ACHN (cell line): ENCODE results near the gene MYO5C.
"Not testable (repeated sequence)": the region's sequence is repeated elsewhere in the genome, so short reads cannot be mapped to it uniquely, and the experiment has no call there.

Experiments used
- DNase-seq: peaks from one replicate; pipeline ENCODE4 v3.0.0-alpha.2; 2015
- in situ Hi-C: cut with HindIII; loops from 2 replicates; pipeline ENCODE4 v1.10.0; 2017; ENCODE audit warnings: low sequenced_read_pairs, low pct_ligation_motif_present, low pct_unique_long_range_greater_than_20kb

Gene MYO5C

DNA sequence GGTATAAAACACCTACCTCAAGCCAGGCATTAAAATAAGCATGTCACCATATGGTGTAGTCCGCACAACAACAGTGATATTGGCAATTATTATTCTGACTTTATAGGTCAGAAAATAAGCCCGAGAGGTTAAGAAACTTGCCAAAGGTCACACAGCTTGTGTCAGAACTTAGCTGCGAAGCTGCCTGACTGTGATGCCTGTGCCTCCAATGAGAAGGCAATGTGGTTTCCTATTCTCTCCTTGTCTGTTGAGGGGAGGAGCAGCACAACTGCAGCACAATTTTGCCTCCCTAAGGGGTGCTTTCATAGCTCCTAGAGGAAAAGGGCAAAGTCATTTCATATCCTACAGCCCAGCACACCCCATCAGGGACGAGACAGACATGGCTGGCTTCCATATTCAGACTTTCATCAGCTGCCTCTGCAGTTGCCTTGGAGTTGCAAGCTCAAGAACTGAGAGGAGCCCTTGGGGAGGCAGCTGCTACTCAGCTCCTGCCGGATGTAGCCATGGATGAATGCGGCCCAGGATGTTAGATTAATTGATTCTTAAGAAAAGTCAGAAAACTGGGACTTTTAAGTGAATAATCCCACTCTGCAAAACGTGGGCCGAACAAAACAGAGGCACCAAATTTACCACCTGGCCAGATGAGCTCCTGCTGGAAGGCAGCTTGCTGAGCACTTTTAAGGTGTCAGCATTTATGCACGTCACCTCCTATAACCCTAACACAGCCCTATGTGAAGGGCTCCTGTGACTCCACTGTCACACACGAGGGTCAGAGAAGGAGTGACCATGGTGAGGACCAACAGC, 38.5 kb downstream of the MYO5C start:
- no peak for DNase-seq
- in situ Hi-C loops = loop anchor here (25.0 kb wide), 1 partner anchor 480 kb away; no protein-coding TSS in a partner anchor

DNA sequence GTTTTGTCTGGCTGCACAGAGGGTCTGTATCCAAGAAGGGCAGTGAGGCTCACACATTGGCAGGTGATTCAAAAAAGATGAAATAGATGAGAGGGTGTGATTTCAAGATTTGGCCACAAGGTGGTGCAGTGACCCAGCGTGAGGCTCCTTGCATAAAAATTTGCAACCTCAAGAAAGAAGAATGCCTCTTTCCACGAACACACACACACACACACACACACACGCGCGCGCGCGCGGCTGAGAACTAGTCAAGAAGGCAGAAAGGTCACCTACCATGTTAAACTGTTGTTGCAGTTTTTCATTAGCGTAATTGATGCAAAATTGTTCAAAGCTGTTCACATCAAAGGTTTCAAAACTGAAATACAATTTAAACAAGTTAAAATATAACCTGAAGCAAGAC, 39.2 kb downstream of the MYO5C start:
- in situ Hi-C loops = loop anchor here (25.0 kb wide), 1 partner anchor 481 kb away; no protein-coding TSS in a partner anchor

DNA sequence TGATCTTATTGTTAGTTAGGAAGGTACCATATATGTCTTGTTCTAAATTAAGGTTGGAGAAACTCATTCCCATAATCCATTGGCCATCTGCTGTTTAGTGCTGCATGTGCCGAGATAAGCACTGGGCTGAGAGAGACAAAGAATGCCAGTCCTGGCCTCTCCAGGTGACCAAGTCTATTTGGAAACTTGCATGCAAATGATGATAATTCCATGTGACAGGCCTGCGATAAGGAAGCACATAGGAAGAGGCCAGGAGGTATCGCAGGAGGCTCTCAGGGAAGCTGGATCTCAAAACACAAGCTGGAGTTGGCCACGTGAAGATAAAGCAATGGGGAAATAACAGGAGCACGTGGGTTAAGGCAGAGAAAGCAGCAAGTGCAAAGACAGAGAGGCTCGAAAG, 39.7 kb downstream of the MYO5C start:
- in situ Hi-C loops = loop anchor here (25.0 kb wide), 1 partner anchor 481 kb away; no protein-coding TSS in a partner anchor

More for the DNA sequence above, 39.2 kb downstream of the MYO5C start:
- peak; percentile 69 for DNase-seq

DNA sequence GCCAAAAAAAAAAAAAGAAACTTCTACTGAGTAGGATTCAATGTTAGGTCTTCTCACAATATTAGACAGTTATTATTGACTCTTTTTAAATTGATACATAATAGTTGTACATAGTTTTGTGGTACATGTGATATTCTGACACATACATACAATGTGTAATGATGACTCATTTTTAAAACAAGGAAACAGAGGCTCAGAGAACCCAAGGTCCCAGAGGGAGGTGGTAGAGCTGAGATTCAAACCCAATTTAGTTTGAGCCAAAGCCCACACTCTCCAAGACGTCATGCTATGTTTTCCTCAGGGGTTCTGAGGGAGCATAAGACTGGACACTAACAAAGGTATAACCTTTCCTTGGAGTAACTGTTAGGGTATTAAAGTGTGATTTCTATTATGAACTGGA, 40.6 kb downstream of the MYO5C start:
- in situ Hi-C loops = loop anchor here (25.0 kb wide), 1 partner anchor 482 kb away; no protein-coding TSS in a partner anchor

More for the DNA sequence above, 39.7 kb downstream of the MYO5C start:
- no peak for DNase-seq

DNA sequence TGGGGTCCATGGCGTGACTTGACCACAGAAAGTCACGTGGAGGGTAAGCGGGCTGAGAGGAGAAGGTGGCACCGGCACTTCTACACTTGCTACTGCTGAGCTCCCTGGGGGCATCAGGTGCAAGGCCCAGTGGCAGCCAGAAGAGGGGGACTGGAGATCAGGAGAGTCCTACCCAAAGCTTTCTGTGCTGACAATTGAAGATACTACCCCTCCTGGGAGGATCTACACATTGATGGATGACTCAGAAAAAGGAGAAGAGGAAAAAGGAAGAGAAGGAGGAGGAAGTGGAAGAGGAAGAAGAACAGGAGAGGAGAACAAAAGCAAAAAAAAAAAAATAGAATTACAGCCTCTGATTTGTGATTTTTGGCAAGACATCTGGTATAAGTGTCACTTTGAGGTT, 41.2 kb downstream of the MYO5C start:
- in situ Hi-C loops = loop anchor here (25.0 kb wide), 1 partner anchor 483 kb away; no protein-coding TSS in a partner anchor
- DNase-seq = no peak

More for the DNA sequence above, 40.6 kb downstream of the MYO5C start:
- DNase-seq = peak; percentile 16

DNA sequence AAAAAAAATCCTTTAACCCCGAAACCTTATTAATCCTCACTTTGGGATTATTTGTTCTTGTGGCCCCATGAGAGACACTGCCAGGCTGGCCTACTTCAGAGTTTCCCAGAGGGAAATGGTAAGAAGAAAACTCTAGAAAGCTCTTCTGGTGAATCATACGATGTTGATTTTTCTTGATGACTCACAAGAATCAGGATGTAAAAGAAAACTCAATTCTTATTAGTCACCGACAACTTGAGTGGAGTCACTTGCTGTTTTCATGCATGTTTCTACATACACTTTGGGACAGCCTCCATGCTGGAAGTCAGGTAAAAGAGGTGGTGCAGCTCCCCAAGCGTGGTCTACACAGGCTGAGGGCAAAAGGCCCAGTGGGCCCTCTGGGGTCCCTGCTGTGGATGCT, 42.8 kb downstream of the MYO5C start:
- DNase-seq = peak; percentile 85
- in situ Hi-C loops = loop anchor here (25.0 kb wide), 1 partner anchor 485 kb away; no protein-coding TSS in a partner anchor

DNA sequence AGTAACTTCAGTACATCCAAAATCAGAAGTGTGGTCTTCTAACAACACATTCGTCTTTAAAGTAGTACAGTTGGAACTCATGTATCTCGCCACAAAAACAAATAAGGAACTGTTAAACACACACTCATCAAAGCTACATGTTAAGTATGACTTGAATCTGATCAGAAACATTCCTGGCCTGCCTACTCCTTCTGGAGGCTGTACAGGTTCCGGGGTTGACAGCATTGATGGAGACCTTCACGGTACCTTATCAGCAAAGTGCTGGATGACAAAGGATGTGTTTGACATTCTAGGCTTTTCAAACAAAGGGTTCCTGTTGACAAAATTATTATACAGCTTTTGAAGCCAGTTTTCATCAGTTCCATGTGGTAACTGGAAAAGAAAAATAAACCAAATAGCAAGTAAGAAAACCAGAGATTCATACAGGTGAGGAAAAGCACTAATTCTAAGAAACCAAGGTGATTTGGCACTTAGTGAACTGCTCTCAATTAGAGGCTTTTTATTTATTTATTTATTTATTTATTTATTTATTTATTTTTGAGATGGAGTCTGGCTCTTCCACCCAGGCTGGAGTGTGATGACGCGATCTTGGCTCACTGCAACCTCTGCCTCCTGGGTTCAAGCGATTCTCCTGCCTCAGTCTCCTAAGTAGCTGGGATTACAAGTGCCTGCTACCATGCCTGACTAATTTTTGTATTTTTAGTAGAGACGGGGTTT, 44.3 kb downstream of the MYO5C start:
- DNase-seq = no peak
- in situ Hi-C loops = loop anchor here (25.0 kb wide), 1 partner anchor 486 kb away; no protein-coding TSS in a partner anchor

DNA sequence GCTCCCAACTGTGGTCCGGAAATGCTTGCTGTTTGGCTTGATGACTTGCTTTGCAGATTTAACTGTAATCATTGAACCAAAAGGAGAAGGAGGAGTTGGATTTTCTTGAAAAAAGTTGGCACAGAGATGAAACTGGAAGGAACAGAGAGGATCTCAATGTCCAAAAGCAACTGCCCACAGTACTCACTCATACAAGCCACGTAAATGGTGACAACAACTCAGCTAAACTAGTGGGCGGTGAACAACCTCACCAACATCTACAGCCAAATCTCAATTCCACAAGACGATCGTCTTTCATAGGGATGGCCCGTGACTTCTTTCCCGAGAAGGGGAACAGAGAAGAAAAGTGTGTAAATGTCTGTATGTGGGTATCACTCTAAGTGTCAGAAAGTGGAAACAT, 48.1 kb downstream of the MYO5C start:
- DNase-seq = no peak
- in situ Hi-C loops = no loop called here

DNA sequence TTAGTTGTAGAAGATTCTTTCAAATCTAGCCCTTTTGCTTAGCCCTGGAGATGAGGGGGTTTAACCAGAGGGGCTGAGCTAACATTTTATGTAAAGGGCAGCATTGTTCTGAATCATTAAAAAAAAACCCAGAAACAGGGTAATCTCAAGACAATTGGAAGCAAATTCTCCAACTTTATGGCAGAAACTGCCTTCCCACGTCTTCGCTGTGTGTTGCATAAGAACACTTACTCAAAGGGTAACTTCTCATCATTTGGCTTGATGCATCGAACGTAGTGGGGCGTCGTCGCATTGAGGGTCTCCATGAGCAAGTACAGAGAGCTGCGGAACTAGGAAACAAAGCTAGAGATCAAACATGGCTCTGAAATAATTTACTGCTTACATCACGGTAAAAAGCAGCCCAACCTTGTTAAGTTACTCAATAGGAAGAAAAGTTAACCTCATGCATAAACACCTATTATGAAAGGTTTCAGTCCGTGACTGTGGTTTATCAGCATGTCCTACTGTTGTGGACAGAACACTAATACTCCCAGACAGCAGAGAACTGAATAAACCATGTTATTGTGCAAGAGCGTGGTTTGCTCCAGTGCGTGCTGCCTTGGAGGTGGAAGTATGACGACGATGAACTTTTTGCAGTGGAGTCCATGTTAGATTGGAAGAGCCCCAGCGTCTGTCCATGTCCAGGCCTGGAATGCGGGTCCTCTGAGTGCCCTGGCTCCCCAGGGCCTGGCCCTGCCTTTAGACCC, 48.7 kb downstream of the MYO5C start:
- in situ Hi-C loops = no loop called here
- no peak for DNase-seq

DNA sequence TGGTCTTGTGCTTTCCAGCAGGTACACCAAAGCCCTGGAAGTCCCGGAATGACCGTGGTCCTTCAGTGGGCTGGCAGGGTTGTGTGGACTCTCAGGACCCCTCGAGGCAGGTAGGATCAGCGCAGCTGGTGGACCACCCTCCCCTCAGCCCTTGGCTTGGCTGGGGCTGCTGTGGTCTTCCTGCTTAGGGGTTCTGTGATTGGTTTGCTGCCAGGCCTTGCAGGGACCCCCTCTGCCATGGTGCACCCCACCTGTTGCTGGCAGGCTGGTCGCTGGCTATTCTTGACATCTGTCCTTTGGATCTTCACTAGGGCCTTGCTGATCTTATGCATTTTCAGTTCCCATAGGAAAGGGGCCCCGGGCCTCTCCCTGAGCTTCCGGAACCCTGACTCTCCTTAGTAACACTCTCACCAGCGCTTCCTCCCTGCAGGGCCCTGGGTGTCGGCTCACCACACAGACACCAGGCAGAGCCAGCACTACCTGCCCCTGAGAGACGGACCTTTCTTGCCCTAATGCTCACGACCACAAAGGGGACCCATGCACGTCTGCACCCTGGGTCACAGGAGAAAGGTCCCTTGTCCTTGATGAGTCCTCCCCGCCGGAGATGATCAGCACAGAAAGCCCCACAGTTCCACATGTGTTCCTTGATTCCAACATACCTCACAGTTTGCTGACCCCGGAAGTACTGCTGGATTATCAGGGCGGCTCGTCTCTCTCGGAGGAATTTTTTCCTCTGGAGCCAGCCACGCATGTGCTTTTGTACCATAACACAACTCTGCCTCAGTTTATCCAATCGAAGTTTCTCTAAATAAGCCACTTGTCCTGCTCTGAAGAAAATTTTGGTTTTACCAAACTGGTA, 51.7 kb downstream of the MYO5C start:
- in situ Hi-C loops = no loop called here
- no peak for DNase-seq

DNA sequence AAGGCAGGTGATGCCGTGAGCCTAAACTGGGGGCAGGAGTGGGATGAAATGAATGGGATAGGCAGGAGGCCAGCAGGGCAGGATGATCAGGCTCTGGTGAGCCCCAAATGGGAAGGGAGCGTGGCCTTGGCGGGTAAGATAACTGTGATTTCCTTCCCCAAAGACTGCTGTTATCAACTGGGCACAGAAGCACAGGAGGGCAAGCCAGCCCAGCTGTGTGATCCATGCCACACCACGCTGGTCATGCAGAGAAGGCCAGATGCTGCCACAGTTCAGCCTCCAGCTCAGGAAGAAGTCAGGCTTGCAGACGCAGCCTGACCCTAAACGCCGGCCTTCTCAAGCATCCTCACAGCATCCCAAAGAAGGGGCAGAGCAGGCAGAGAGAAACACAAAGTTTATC, 52.3 kb downstream of the MYO5C start:
- DNase-seq = no peak
- in situ Hi-C loops = no loop called here

DNA sequence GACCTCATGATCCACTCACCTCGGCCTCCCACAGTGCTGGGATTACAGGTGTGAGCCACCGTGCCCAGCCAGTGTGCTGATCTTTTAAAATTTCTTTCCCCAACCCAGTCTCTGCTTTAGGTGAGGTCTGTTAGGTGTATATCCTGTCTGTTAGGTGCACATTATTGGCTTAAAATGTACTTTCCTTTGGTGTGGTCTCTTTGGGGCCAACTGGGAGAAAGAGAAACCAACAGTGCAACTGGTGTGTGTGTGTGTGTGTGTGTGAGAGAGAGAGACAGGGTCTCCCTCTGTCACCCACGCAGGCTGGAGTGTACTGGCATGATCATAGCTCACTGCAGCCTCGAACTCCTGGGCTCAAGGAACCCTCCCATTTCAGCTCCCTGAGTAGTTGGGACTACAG, 54.1 kb downstream of the MYO5C start:
- in situ Hi-C loops = no loop called here

DNA sequence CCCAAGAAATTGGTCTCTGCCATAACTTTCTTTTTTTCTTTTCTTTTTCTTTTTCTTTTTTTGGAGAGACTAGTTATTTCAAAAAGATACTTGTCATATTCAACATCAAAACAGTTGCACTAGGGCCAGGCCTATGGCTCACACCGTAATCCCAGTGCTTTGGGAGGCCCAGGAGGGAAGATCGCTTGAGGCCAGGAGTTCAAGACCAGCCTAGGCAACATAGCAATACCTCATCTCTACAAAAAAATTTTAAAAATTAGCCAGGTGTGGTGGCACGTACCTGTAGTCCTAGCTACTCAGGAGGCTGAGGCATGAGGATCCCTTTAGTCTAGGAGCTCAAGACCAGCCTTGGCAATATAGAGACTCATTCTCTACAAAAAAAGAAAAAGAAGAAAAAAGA, 55.4 kb downstream of the MYO5C start:
- in situ Hi-C loops = no loop called here

More for the DNA sequence above, 54.1 kb downstream of the MYO5C start:
- DNase-seq = no peak

DNA sequence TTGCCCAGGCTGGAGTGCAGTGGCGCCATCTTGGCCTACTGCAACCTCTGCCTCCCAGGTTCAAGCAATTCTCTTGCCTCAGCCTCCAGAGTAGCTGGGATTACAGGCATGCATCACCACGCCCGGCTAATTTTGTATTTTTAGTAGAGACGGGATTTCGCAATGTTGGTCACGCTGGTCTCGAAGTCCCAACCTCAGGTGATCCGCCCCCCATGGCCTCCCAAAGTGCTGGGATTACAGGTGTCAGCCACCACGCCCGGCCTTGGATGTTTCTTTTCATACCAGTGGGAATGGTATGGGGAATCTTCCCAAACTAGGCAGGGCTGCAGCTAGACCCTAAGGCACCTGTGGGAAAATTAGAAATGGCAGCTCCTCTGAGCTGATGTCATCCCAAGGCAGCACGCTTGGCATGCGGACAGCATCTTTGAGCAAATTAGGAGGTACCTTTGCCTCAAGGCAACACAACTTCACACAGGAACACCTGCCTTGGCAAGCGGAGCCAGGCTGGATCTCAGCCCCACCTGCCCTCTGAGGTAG, 56.5 kb downstream of the MYO5C start:
- in situ Hi-C loops, DNase-seq: not testable (repeated sequence)

More for the DNA sequence above, 55.4 kb downstream of the MYO5C start:
- no peak for DNase-seq

DNA sequence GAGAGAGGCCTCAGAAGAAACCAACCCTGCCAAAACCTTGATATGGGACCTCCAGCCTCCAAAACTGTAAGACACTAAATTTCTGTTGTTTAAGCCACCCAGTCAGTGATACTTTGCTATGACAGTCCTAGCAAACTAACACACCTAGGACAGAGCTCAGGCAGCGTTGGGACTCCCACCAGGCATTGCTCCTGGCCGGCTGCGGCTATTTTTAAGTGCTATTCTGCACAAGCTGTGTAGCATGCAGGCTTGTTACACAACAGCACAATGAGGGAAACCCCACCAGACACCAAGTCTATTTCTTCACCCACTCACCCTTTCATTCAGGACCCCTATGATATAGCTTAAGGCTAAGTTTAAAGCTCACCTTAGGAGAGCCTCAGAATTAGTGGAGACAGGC, 57.5 kb downstream of the MYO5C start:
- no peak for DNase-seq
- in situ Hi-C loops = no loop called here

DNA sequence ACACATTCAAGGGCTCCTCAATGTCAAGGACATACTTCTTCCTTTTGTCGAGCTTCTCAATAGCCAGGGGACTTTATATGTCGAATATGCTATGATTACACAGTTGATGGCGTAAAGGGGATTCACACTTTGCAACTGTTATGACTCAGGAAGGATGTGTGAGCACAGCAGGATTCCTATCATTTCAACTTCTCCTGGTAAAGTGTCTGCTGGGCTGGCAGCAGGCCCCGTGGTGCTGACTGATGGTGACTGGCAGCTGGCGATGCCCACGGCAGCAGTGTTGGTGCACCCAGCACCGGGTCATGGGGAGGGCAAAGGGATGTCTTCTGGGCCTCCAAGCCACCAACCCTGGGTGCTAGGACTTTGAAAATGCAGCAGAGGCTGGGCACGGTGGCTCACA, 59.6 kb downstream of the MYO5C start:
- in situ Hi-C loops = no loop called here
- DNase-seq = no peak

DNA sequence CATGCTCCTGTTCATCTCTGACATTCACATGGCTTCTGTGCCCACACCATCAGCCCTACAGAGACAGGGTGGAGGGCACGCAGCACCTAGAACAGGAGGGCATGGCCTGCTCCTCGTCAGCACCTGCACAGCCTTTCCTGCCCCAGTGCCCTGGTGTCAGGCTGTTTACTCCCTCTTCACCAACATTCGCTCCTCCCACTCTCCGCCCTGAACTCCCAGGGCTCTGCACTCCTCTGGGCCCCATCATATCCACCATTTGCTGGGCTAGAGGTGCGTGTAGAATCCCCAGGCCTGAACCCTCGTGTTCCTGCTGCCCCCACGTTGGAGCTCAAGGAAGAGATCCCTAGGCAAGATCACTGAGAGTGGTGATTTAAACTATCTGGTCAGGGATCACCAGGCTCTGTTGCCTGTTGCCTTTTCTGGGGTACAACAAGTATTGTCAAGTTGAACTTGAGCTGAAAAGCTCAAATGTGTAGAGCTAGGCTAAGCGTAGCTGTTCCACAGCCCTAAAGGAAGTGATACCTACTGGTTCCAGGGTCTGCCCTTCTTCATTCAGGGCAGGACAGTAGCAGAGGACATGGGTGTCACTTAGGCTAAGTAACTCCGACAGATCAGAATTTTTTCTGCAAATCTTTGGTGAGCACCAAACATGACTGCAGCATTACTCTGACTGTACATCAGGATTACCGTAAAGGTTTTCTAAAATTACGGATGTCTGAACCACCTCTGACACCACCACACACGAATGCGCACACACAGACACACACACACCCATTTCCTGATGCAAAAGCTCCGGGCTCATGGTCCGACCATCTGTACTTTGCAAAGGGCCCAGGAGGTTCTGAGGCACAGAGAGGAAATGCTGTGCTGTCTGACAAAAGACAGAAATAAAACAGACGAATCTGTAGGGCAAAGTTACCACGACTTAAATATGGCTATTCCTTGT, 60.7 kb downstream of the MYO5C start:
- in situ Hi-C loops = no loop called here

More for the DNA sequence above, 60.7 kb downstream of the MYO5C start:
- no peak for DNase-seq
